Measurements from ENCODE around the gene SEMA3D.

Gene SEMA3D

GRCh38 chr7:85176197-85176596 is 10.7 kb downstream of the SEMA3D start:
- DNase-seq (ENCODE audit: low read depth) = peak; percentile 41

GRCh38 chr7:85175217-85175616 is 11.6 kb downstream of the SEMA3D start:
- TF ChIP-seq CTCF (conservative IDR thresholded peaks at IDR 0.05; ENCODE audit: control insufficient read depth, insufficient read depth, low read depth, low read length) = no peak
- peak; percentile 19 for DNase-seq (ENCODE audit: low read depth)
- H3K4me3 ChIP-seq (ENCODE audit: control insufficient read depth, low read depth, low read length) = no peak overlapping the region

More at GRCh38 chr7:85176197-85176596, 10.7 kb downstream of the SEMA3D start:
- no peak overlapping the region for H3K4me3 ChIP-seq (ENCODE audit: control insufficient read depth, low read depth, low read length)
- no peak for TF ChIP-seq CTCF (conservative IDR thresholded peaks at IDR 0.05; ENCODE audit: control insufficient read depth, insufficient read depth, low read depth, low read length)

- no peak for TF ChIP-seq CTCF (conservative IDR thresholded peaks at IDR 0.05; ENCODE audit: control insufficient read depth, insufficient read depth, low read depth, low read length)
- DNase-seq (ENCODE audit: low read depth) = peak; percentile 83
Measured at GRCh38 chr7:85172530-85172941, 14.3 kb downstream of the SEMA3D start.

GRCh38 chr7:85167636-85168035 is 19.2 kb downstream of the SEMA3D start:
- no peak for DNase-seq (ENCODE audit: low read depth)
- no peak for TF ChIP-seq CTCF (conservative IDR thresholded peaks at IDR 0.05; ENCODE audit: control insufficient read depth, insufficient read depth, low read depth, low read length)
- no peak overlapping the region for H3K4me3 ChIP-seq (ENCODE audit: control insufficient read depth, low read depth, low read length)

More at GRCh38 chr7:85172530-85172941, 14.3 kb downstream of the SEMA3D start:
- no peak overlapping the region for H3K4me3 ChIP-seq (ENCODE audit: control insufficient read depth, low read depth, low read length)

- TF ChIP-seq CTCF (conservative IDR thresholded peaks at IDR 0.05; ENCODE audit: control insufficient read depth, insufficient read depth, low read depth, low read length) = no peak
- no peak for DNase-seq (ENCODE audit: low read depth)
- no peak overlapping the region for H3K4me3 ChIP-seq (ENCODE audit: control insufficient read depth, low read depth, low read length)
Measured at GRCh38 chr7:85165263-85165662, 21.6 kb downstream of the SEMA3D start.

- no peak for DNase-seq (ENCODE audit: low read depth)
Measured at GRCh38 chr7:85164376-85164775, 22.5 kb downstream of the SEMA3D start.

More at GRCh38 chr7:85164376-85164775, 22.5 kb downstream of the SEMA3D start:
- no peak for TF ChIP-seq CTCF (conservative IDR thresholded peaks at IDR 0.05; ENCODE audit: control insufficient read depth, insufficient read depth, low read depth, low read length)
- H3K4me3 ChIP-seq (ENCODE audit: control insufficient read depth, low read depth, low read length) = no peak overlapping the region

Data from fibroblast of mammary gland (primary cell).